Osteoblast (primary cell): ENCODE data around the gene GASK1A. TPM values are rescaled to one million over a fixed set of nuclear protein-coding genes. Genes with fewer than 3 reads are reported as not detected.

ENCODE experiments used
- DNase-seq: peaks from one replicate; pipeline ENCODE4 v3.0.0; 2011; ENCODE audit warnings: low spot score, mixed read lengths; ENCODE audit not compliant: insufficient read length; ENCODE audit errors: missing footprints
- H2AFZ ChIP-seq: 2 replicates; pipeline ENCODE4 v1.6.0; 2011; ENCODE audit warnings: mild to moderate bottlenecking, low read length
- H3K27ac ChIP-seq: 2 replicates; pipeline ENCODE4 v1.5.1; 2011; ENCODE audit warnings: mild to moderate bottlenecking, low read depth, low read length, moderate library complexity
- H3K27me3 ChIP-seq: 2 replicates; pipeline ENCODE4 v1.6.0; 2012; ENCODE audit warnings: mild to moderate bottlenecking, control low read depth, inconsistent platforms, low read length, moderate library complexity; ENCODE audit not compliant: insufficient read depth
- H3K36me3 ChIP-seq: 2 replicates; pipeline ENCODE4 v1.5.1; 2011; ENCODE audit warnings: mild to moderate bottlenecking, low read length, control low read depth, moderate library complexity; ENCODE audit not compliant: insufficient read depth
- H3K4me1 ChIP-seq: 2 replicates; pipeline ENCODE4 v1.5.1; 2011; ENCODE audit warnings: mild to moderate bottlenecking, low read length, control low read depth, moderate library complexity; ENCODE audit not compliant: insufficient read depth
- H3K4me2 ChIP-seq: 2 replicates; pipeline ENCODE4 v1.6.0; 2011; ENCODE audit warnings: mild to moderate bottlenecking, low read length; ENCODE audit not compliant: insufficient read depth
- H3K4me3 ChIP-seq: fragments of 200-600 bp; sonication (generic); 3 replicates; pipeline ENCODE4 v1.5.1; 2012; ENCODE audit warnings: mild to moderate bottlenecking, low read length, inconsistent platforms; ENCODE audit not compliant: insufficient read depth
- H3K79me2 ChIP-seq: 2 replicates; pipeline ENCODE4 v1.6.0; 2012; ENCODE audit warnings: mild to moderate bottlenecking, low read length, control low read depth, inconsistent platforms; ENCODE audit not compliant: insufficient read depth
- H3K9me3 ChIP-seq: 2 replicates; pipeline ENCODE4 v1.5.1; 2011; ENCODE audit warnings: low read depth, low read length, control low read depth
- H4K20me1 ChIP-seq: 2 replicates; pipeline ENCODE4 v1.6.0; 2012; ENCODE audit warnings: mild to moderate bottlenecking, low read length, control low read depth; ENCODE audit not compliant: insufficient read depth
- CTCF ChIP-seq: IDR thresholded peaks from 2 replicates; pipeline ENCODE4 v1.5.1; 2011; ENCODE audit warnings: mild to moderate bottlenecking, low read depth, low read length, moderate library complexity; ENCODE audit errors: extremely low read depth
- total RNA-seq: library from RNA; depleted of rRNA; stranded (reverse); fragments of >200 nt; gene quantifications from 2 replicates; pipeline ENCODE4 v1.2.3, GENCODE V29; 2012

Gene GASK1A
- total RNA-seq, 1 donor: 0.72 TPM

- H3K27ac ChIP-seq: no peak overlapping the region
- no peaks in the 10 kb centered on the region for H3K27me3 ChIP-seq
- no peaks in the 10 kb centered on the region for H3K9me3 ChIP-seq
- H3K36me3 ChIP-seq: no peaks in the 10 kb centered on the region
- no peak for TF ChIP-seq CTCF
- H3K4me2 ChIP-seq: no peak overlapping the region
- H3K79me2 ChIP-seq: no peaks in the 10 kb centered on the region
- no peak overlapping the region for H3K4me3 ChIP-seq
- H2AFZ ChIP-seq: no peak overlapping the region
- no peaks in the 10 kb centered on the region for H3K4me1 ChIP-seq
- no peaks in the 10 kb centered on the region for H4K20me1 ChIP-seq
- DNase-seq: no peak
These were observed 35.1 kb downstream of the GASK1A start for GRCh38 chr3:43014241-43014640.

DNA sequence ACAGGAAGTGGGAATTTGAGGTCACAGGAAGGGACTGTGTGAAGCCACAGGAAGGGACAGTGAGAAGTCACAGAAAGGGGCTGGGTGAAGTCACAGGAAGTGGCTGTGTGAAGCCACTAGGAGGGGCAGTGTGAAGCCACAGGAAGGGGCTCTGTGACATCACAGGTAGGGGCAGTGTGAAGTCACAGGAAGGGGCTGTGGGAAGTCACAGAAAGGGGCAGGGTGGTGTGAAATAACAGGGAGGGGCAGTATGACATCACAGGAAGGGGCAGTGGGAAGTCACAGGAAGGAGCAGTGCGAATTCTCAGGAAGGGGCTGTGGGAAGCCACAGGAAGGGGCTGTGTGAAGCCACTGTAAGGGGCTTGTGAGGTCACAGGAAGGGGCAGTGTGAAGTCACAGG is 35.8 kb downstream of the GASK1A start:
- Histone ChIP-seq H3K27me3 (no peaks in the 10 kb centered on the region), H3K27ac (no peak overlapping the region), H3K4me1 (no peaks in the 10 kb centered on the region), H4K20me1 (no peaks in the 10 kb centered on the region), H2AFZ (no peak overlapping the region), H3K79me2 (no peaks in the 10 kb centered on the region), H3K36me3 (no peaks in the 10 kb centered on the region), H3K9me3 (no peaks in the 10 kb centered on the region), H3K4me2 (no peak overlapping the region), H3K4me3 (no peak overlapping the region)
- no peak for TF ChIP-seq CTCF
- DNase-seq: no peak

GRCh38 chr3:43015572-43015971 is 36.5 kb downstream of the GASK1A start:
- no peaks in the 10 kb centered on the region for H3K36me3 ChIP-seq
- no peaks in the 10 kb centered on the region for H3K79me2 ChIP-seq
- H3K27ac ChIP-seq: no peak overlapping the region
- H3K4me1 ChIP-seq: no peaks in the 10 kb centered on the region
- no peaks in the 10 kb centered on the region for H3K27me3 ChIP-seq
- no peak for DNase-seq
- H3K4me3 ChIP-seq: no peak overlapping the region
- no peak overlapping the region for H2AFZ ChIP-seq
- no peak overlapping the region for H3K4me2 ChIP-seq
- H4K20me1 ChIP-seq: no peaks in the 10 kb centered on the region
- H3K9me3 ChIP-seq: no peaks in the 10 kb centered on the region
- TF ChIP-seq CTCF: no peak

DNA sequence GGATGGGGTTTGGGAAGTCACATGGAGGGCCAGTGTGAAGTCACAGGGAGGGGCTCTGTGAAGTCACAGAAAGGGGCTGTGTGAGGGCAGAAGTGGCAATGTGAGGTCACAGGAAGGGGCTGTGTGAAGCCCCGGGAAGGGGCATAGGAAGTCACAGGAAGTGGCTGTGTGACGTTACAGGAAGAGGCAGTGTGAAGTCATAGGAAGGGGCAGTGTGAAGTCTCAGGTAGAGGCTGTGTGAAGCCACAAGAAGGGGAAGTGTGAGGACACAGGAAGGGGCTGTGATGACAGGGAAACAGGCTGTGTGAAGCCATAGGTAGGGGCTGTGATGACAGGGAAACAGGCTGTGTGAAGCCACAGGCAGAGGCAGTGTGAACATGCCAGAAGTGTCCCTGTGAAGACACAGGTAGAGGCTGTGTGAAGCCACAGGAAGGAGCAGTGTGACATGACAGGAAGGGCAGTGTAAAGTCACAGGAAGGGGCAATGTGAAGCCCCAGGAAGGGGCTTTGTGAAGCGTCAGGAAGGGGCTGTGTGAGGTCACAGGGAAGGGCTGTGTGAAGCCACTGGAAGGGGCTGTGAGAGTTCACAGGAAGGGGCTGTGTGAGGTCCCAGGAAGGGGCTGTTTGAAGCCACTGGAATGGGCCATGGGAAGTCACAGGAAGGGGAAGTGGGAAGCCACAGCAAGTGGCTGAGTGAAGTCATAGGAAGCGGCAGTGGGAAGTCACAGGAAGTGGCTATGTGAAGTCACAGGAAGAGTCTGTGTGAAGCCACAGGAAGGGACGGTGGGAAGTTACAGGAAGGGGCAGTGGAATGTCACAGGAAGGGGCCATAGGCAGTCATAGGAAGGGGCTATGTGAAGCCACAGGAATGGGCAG is 37.1 kb downstream of the GASK1A start:
- H2AFZ ChIP-seq: no peak overlapping the region
- no peaks in the 10 kb centered on the region for H3K4me1 ChIP-seq
- H3K36me3 ChIP-seq: no peaks in the 10 kb centered on the region
- no peak overlapping the region for H3K4me2 ChIP-seq
- no peak overlapping the region for H3K27ac ChIP-seq
- H3K79me2 ChIP-seq: no peaks in the 10 kb centered on the region
- H3K27me3 ChIP-seq: no peaks in the 10 kb centered on the region
- H3K9me3 ChIP-seq: no peaks in the 10 kb centered on the region
- no peaks in the 10 kb centered on the region for H4K20me1 ChIP-seq
- no peak for TF ChIP-seq CTCF
- no peak overlapping the region for H3K4me3 ChIP-seq
- no peak for DNase-seq
